PC-3 (cell line): Measurements from ENCODE around the gene EFNA5. TPM values are rescaled to one million over a fixed set of nuclear protein-coding genes. Genes with fewer than 3 reads are reported as not detected.

Experiments used
- ATAC-seq: fragments of 200-7000 bp; cut with Tn5 transposase; 2 replicates; pipeline ENCODE4 v1.9.1; 2020; ENCODE audit warnings: mild to moderate bottlenecking, moderate library complexity
- BruUV-seq: library from RNA; stranded (reverse); fragments of 400-500 nt; replicated peaks from 2 replicates; lab custom pipeline; 2021; lab: Mats Ljungman, UMichigan
- CTCF ChIA-PET: fragments of 300-600 bp; sonication (Branson Sonifier 250); formaldehyde crosslinking; loops from one replicate; lab custom pipeline; 2022; ENCODE audit warnings: antibody characterized with exemption; lab: Charles Lee
- POLR2A ChIA-PET: fragments of 300-600 bp; sonication (Branson Sonifier 250); formaldehyde crosslinking; loops from one replicate; lab custom pipeline; 2022; ENCODE audit warnings: antibody characterized with exemption; ENCODE audit not compliant: unreplicated experiment; lab: Charles Lee
- DNase-seq: peaks from one replicate; pipeline ENCODE4 v3.0.0-alpha.2; 2015
- H2AFZ ChIP-seq: fragments of 300-600 bp; sonication (generic); 2 replicates; pipeline ENCODE4 v1.6.0; 2016; ENCODE audit warnings: antibody characterized with exemption, low read length
- H3F3A ChIP-seq: fragments of 300-600 bp; sonication (generic); one replicate; pipeline ENCODE4 v1.6.0; 2017; ENCODE audit warnings: antibody characterized with exemption, low read length, control low read depth, mild to moderate bottlenecking; ENCODE audit not compliant: unreplicated experiment
- H3K27ac ChIP-seq: fragments of 300-600 bp; sonication (generic); 2 replicates; pipeline ENCODE4 v1.5.1; 2016; ENCODE audit warnings: mild to moderate bottlenecking, low read length
- H3K27me3 ChIP-seq: fragments of 300-600 bp; sonication (generic); 2 replicates; pipeline ENCODE4 v1.6.1; 2016; ENCODE audit warnings: low read length, mixed read lengths
- H3K36me3 ChIP-seq: fragments of 300-600 bp; sonication (generic); 2 replicates; pipeline ENCODE4 v1.6.1; 2016; ENCODE audit warnings: low read depth, mixed run types, low read length, mixed read lengths
- H3K4me1 ChIP-seq: fragments of 300-600 bp; sonication (generic); 2 replicates; pipeline ENCODE4 v1.5.1; 2016; ENCODE audit warnings: low read length; ENCODE audit not compliant: insufficient read depth
- H3K4me2 ChIP-seq: fragments of 300-600 bp; sonication (generic); 2 replicates; pipeline ENCODE4 v1.6.0; 2016; ENCODE audit warnings: low read length
- H3K4me3 ChIP-seq: fragments of 300-600 bp; sonication (generic); 2 replicates; pipeline ENCODE4 v1.5.1; 2016; ENCODE audit warnings: mild to moderate bottlenecking, low read length, mixed read lengths
- H3K79me2 ChIP-seq: fragments of 300-600 bp; sonication (generic); 2 replicates; pipeline ENCODE4 v1.6.1; 2017; ENCODE audit warnings: low read length, mixed read lengths
- H3K9ac ChIP-seq: fragments of 300-600 bp; sonication (generic); 2 replicates; pipeline ENCODE4 v1.6.0; 2016; ENCODE audit warnings: mild to moderate bottlenecking, low read length
- H3K9me2 ChIP-seq: fragments of 300-600 bp; sonication (generic); replicated peaks from 2 replicates; pipeline ENCODE4 v1.6.1; 2016; ENCODE audit warnings: mixed run types, low read length, mixed read lengths
- H3K9me3 ChIP-seq: fragments of 300-600 bp; sonication (generic); 2 replicates; pipeline ENCODE4 v1.6.1; 2016; ENCODE audit warnings: low read length, mixed read lengths
- H4K20me1 ChIP-seq: fragments of 300-600 bp; sonication (generic); 2 replicates; pipeline ENCODE4 v1.6.1; 2016; ENCODE audit warnings: low read length, mixed read lengths
- CTCF ChIP-seq: fragments of 300-600 bp; sonication (generic); conservative IDR thresholded peaks from 2 replicates; pipeline ENCODE4 v1.5.1; 2017; ENCODE audit warnings: antibody characterized with exemption, low read depth, mild to moderate bottlenecking, low read length
- EZH2 ChIP-seq: fragments of 300-600 bp; sonication (generic); IDR thresholded peaks from one replicate; pipeline ENCODE4 v1.6.1; 2017; ENCODE audit warnings: antibody characterized with exemption, mild to moderate bottlenecking, low read length; ENCODE audit not compliant: unreplicated experiment
- EZH2phosphoT487 ChIP-seq: fragments of 300-600 bp; sonication (generic); IDR thresholded peaks from 2 replicates; pipeline ENCODE4 v1.6.1; 2018; ENCODE audit warnings: mild to moderate bottlenecking, antibody characterized with exemption, low read length, borderline replicate concordance
- intact Hi-C: fragments of 100-400 bp; cut with micrococcal nuclease; formaldehyde crosslinking; loops from 2 replicates; pipeline ENCODE4 v1.9.0; 2023
- total RNA-seq: library from RNA; depleted of rRNA; stranded (reverse); fragments of >200 nt; gene quantifications from 2 replicates; pipeline ENCODE4 v1.2.3, GENCODE V29; 2014

The EFNA5 gene
- total RNA-seq, 1 experiment from 2014 or later = 5.4 TPM

GRCh38 chr5:107510125-107510524 is 160.6 kb downstream of the EFNA5 start:
- Histone ChIP-seq H3K27me3 (no peaks in the 10 kb centered on the region), H3K9ac (no peak overlapping the region), H2AFZ (no peak overlapping the region), H3K4me2 (no peak overlapping the region), H3K9me3 (no peaks in the 10 kb centered on the region), H3K79me2 (no peaks in the 10 kb centered on the region), H3K4me1 (peaks cover 10% of the 10 kb centered on the region), H4K20me1 (no peaks in the 10 kb centered on the region), H3K9me2 (no peaks in the 10 kb centered on the region), H3K27ac (no peak overlapping the region), H3K4me3 (no peak overlapping the region), H3K36me3 (no peaks in the 10 kb centered on the region), H3F3A (no peaks in the 10 kb centered on the region)
- intact Hi-C loops = no loop called here
- ChIA-PET POLR2A (no interaction called here), CTCF (interaction anchor here (0.7 kb wide), 1 partner anchor 247 kb away, joined by 3 read pairs; no protein-coding TSS in a partner anchor)
- no TSS peak for BruUV-seq
- no peak for TF ChIP-seq EZH2phosphoT487
- no peak for TF ChIP-seq CTCF
- no peak for TF ChIP-seq EZH2
- DNase-seq (no peak), ATAC-seq (no peak)

- ChIA-PET POLR2A (no interaction called here), CTCF (no interaction called here)
- no TSS peak for BruUV-seq
- no peak overlapping the region for H3K27ac ChIP-seq
- no peaks in the 10 kb centered on the region for H3K36me3 ChIP-seq
- H3K79me2 ChIP-seq = no peaks in the 10 kb centered on the region
- no peaks in the 10 kb centered on the region for H3F3A ChIP-seq
- H2AFZ ChIP-seq = no peak overlapping the region
- no peak overlapping the region for H3K4me3 ChIP-seq
- ATAC-seq (no peak), DNase-seq (no peak)
- H3K9me2 ChIP-seq = no peaks in the 10 kb centered on the region
- TF ChIP-seq EZH2 = no peak
- TF ChIP-seq EZH2phosphoT487 = no peak
- no peaks in the 10 kb centered on the region for H4K20me1 ChIP-seq
- intact Hi-C loops = no loop called here
- H3K4me1 ChIP-seq = no peaks in the 10 kb centered on the region
- H3K4me2 ChIP-seq = no peak overlapping the region
- H3K9ac ChIP-seq = no peak overlapping the region
- no peaks in the 10 kb centered on the region for H3K27me3 ChIP-seq
- H3K9me3 ChIP-seq = no peaks in the 10 kb centered on the region
Observed at GRCh38 chr5:107508097-107508496, 162.6 kb downstream of the EFNA5 start.

GRCh38 chr5:107505763-107506534 is 164.8 kb downstream of the EFNA5 start:
- Histone ChIP-seq H3F3A (no peaks in the 10 kb centered on the region), H3K36me3 (no peaks in the 10 kb centered on the region), H4K20me1 (no peaks in the 10 kb centered on the region), H3K4me3 (no peak overlapping the region), H3K9me3 (no peaks in the 10 kb centered on the region), H3K4me2 (no peak overlapping the region), H3K27me3 (no peaks in the 10 kb centered on the region), H3K4me1 (peaks cover 8% of the 10 kb centered on the region), H3K27ac (no peak overlapping the region), H3K79me2 (0 out of 2 replicates have a peak, but pooled peaks cover 5% of the 10 kb centered on the region), H3K9ac (no peak overlapping the region), H2AFZ (no peak overlapping the region), H3K9me2 (no peaks in the 10 kb centered on the region)
- no TSS peak for BruUV-seq
- ATAC-seq (no peak), DNase-seq (no peak)
- intact Hi-C loops = no loop called here
- ChIA-PET CTCF (no interaction called here), POLR2A (no interaction called here)
- TF ChIP-seq EZH2phosphoT487 = no peak
- no peak for TF ChIP-seq CTCF
